Spleen (tissue), 7 donors: ENCODE measurements around the gene CPA4.

Source experiments
- CTCF ChIP-seq, 11 experiments: fragments of 200-600 bp in 7 of 11; fragments of 450-650 bp in 4 of 11; sonication (generic) in 4 of 11; IDR thresholded peaks in 8 of 11; conservative IDR thresholded peaks in 3 of 11; 1 replicate in 7 of 11; 2 replicates in 4 of 11; pipeline versions ENCODE4 v1.4.0 to v1.8.0; 2016 to 2021; ENCODE audit warnings: antibody characterized with exemption in 11 of 11, inconsistent platforms in 4 of 11, mild to moderate bottlenecking in 1 of 11
- POLR2A ChIP-seq, 3 donors: fragments of 450-650 bp; IDR thresholded peaks; one replicate each; pipeline ENCODE4 v1.5.1; 2017; ENCODE audit warnings: antibody characterized with exemption in 3 of 3, mild to moderate bottlenecking in 1 of 3
- POLR2AphosphoS5 ChIP-seq, 3 donors: sonication (generic); formaldehyde crosslinking; IDR thresholded peaks; one replicate each; pipeline ENCODE4 v1.5.1; 2017; ENCODE audit warnings: antibody characterized with exemption in 3 of 3
- donor health status: DM: no; HTN: no; CAD: no; lungs with moderate emphysema.
- donor health status: DM: no; HTN: no; CAD: no.
- donor health status: DM: no; HTN: no; CAD: no.

- no peak for TF ChIP-seq CTCF (IDR thresholded peaks at IDR 0.05 in 8 of 11, conservative IDR thresholded peaks at IDR 0.05 in 3 of 11)
- TF ChIP-seq POLR2AphosphoS5 (IDR thresholded peaks at IDR 0.05), result no peak
- TF ChIP-seq POLR2A (IDR thresholded peaks at IDR 0.05), result no peak
These were observed 3.4 kb downstream of the CPA4 start for GRCh38 chr7:130296221-130296951.
